HG03342 (cell line): Measurements from ENCODE around the gene MFAP1.
"Not testable (repeated sequence)": the region's sequence is repeated elsewhere in the genome, so short reads cannot be mapped to it uniquely, and the experiment has no call there.

Experiments used
- ATAC-seq: cut with Tn5 transposase; IDR thresholded peaks from one replicate; pipeline ENCODE4 v1.9.1; 2021; ENCODE audit warnings: mild to moderate bottlenecking, moderate library complexity; ENCODE audit not compliant: unreplicated experiment

MFAP1 gene

GRCh38 chr15:43824302-43825246 lies at the start of gene MFAP1:
MFAP1 (minus strand) TSS chr15:43824690; CDS start chr15:43824569, 121 bp downstream.
- ATAC-seq, result peak; percentile 71

- no peak for ATAC-seq
Measured at GRCh38 chr15:43873651-43874050, 49.2 kb upstream of the MFAP1 start.

- ATAC-seq, result no peak
Measured at GRCh38 chr15:43872416-43873020, 48.0 kb upstream of the MFAP1 start.

GRCh38 chr15:43871835-43872234 lies 47.3 kb upstream of the MFAP1 start:
- no peak for ATAC-seq

- no peak for ATAC-seq
Measured at GRCh38 chr15:43868406-43868805, 43.9 kb upstream of the MFAP1 start.

- ATAC-seq, result no peak
Measured at GRCh38 chr15:43867096-43867495, 42.6 kb upstream of the MFAP1 start.

GRCh38 chr15:43866636-43867035 lies 42.1 kb upstream of the MFAP1 start:
- not testable (repeated sequence) for ATAC-seq

- no peak for ATAC-seq
Measured at GRCh38 chr15:43859546-43859945, 35.1 kb upstream of the MFAP1 start.

GRCh38 chr15:43854801-43855200 lies 30.3 kb upstream of the MFAP1 start:
- ATAC-seq, result no peak

GRCh38 chr15:43852607-43853006 lies 28.1 kb upstream of the MFAP1 start:
- no peak for ATAC-seq

GRCh38 chr15:43851251-43851650 lies 26.8 kb upstream of the MFAP1 start:
- ATAC-seq, result no peak

- no peak for ATAC-seq
Measured at GRCh38 chr15:43845421-43845820, 20.9 kb upstream of the MFAP1 start.

- ATAC-seq, result not testable (repeated sequence)
Measured at GRCh38 chr15:43832485-43832884, 8.0 kb upstream of the MFAP1 start.

- not testable (repeated sequence) for ATAC-seq
Measured at GRCh38 chr15:43831519-43832052, 7.1 kb upstream of the MFAP1 start.

- not testable (repeated sequence) for ATAC-seq
Measured at GRCh38 chr15:43830691-43831275, 6.3 kb upstream of the MFAP1 start.

- not testable (repeated sequence) for ATAC-seq
Measured at GRCh38 chr15:43829951-43830540, 5.6 kb upstream of the MFAP1 start.

- ATAC-seq, result no peak
Measured at GRCh38 chr15:43828061-43828657, 3.7 kb upstream of the MFAP1 start.

GRCh38 chr15:43826508-43827341 lies 2.2 kb upstream of the MFAP1 start, which contains the start of gene WDR76:
WDR76 (plus strand) TSS chr15:43827002; CDS start chr15:43827033, 31 bp downstream.
- peak; percentile 60 for ATAC-seq

GRCh38 chr15:43826029-43826507 lies 1.6 kb upstream of the MFAP1 start:
- no peak for ATAC-seq
